GM21529 (cell line): ENCODE results near the gene KLF1.
"Not testable (repeated sequence)": the region's sequence is repeated elsewhere in the genome, so short reads cannot be mapped to it uniquely, and the experiment has no call there.

ENCODE experiments used
- ATAC-seq: cut with Tn5 transposase; IDR thresholded peaks from one replicate; pipeline ENCODE4 v1.9.1; 2021; ENCODE audit not compliant: unreplicated experiment

KLF1 gene

GRCh38 chr19:12886969-12887747, at the start of gene KLF1:
Gene KLF1, minus strand, starts transcription at chr19:12887201. Its CDS starts 61 bp downstream, at chr19:12887140.
- ATAC-seq, result no peak

- no peak for ATAC-seq
These were observed 49.6 kb upstream of the KLF1 start for GRCh38 chr19:12936582-12936981.

GRCh38 chr19:12935071-12935470, 48.1 kb upstream of the KLF1 start:
- ATAC-seq, result no peak

- ATAC-seq, result peak; percentile 42
These were observed 46.5 kb upstream of the KLF1 start, which contains the start of gene FARSA for GRCh38 chr19:12933287-12934072. Gene FARSA, minus strand, starts transcription at chr19:12933711. Its CDS starts 15 bp downstream, at chr19:12933696.

- no peak for ATAC-seq
These were observed 45.6 kb upstream of the KLF1 start for GRCh38 chr19:12932392-12933286.

- no peak for ATAC-seq
These were observed 43.1 kb upstream of the KLF1 start for GRCh38 chr19:12930002-12930645.

GRCh38 chr19:12924621-12925310, 37.8 kb upstream of the KLF1 start:
- no peak for ATAC-seq

- ATAC-seq, result no peak
These were observed 36.0 kb upstream of the KLF1 start for GRCh38 chr19:12922959-12923358.

- no peak for ATAC-seq
These were observed 34.0 kb upstream of the KLF1 start for GRCh38 chr19:12921047-12921446.

- ATAC-seq, result no peak
These were observed 31.3 kb upstream of the KLF1 start for GRCh38 chr19:12918253-12918652.

- not testable (repeated sequence) for ATAC-seq
These were observed 28.9 kb upstream of the KLF1 start for GRCh38 chr19:12915860-12916259.

GRCh38 chr19:12913851-12914690, 27.1 kb upstream of the KLF1 start:
- no peak for ATAC-seq

GRCh38 chr19:12913011-12913561, 26.1 kb upstream of the KLF1 start:
- ATAC-seq, result no peak

- ATAC-seq, result no peak
These were observed 25.6 kb upstream of the KLF1 start for GRCh38 chr19:12912571-12912970.

- ATAC-seq, result no peak
These were observed 20.2 kb upstream of the KLF1 start for GRCh38 chr19:12907166-12907565.

- ATAC-seq, result peak; percentile 67
These were observed 13.0 kb upstream of the KLF1 start for GRCh38 chr19:12899891-12900518.

GRCh38 chr19:12896460-12896859, 9.5 kb upstream of the KLF1 start:
- ATAC-seq, result no peak

GRCh38 chr19:12893582-12893981, 6.6 kb upstream of the KLF1 start:
- no peak for ATAC-seq
